Umbilical cord (tissue), 2 donors: ENCODE data around the gene NBPF1. TPM values are rescaled to one million over a fixed set of nuclear protein-coding genes. Genes with fewer than 3 reads are reported as not detected.
"Not testable (repeated sequence)": the region's sequence is repeated elsewhere in the genome, so short reads cannot be mapped to it uniquely, and the experiment has no call there.

Source experiments
- DNase-seq: peaks from one replicate; pipeline ENCODE4 v3.0.0-alpha.2; 2015; ENCODE audit warnings: low spot score
- total RNA-seq: library from RNA; depleted of rRNA; stranded (reverse); fragments of >200 nt; gene quantifications from one replicate; pipeline ENCODE4 v1.2.3, GENCODE V29; 2014; ENCODE audit warnings: low replicate concordance; ENCODE audit not compliant: insufficient read depth

The NBPF1 gene
- total RNA-seq, 1 donor from 2014 or later: 125 TPM

- DNase-seq: not testable (repeated sequence)
Observed at GRCh38 chr1:16642025-16642966, 28.9 kb upstream of the NBPF1 start.

- DNase-seq: not testable (repeated sequence)
Observed at GRCh38 chr1:16641159-16641975, 28.0 kb upstream of the NBPF1 start.

- not testable (repeated sequence) for DNase-seq
Observed at GRCh38 chr1:16639091-16640031, 26.0 kb upstream of the NBPF1 start.

GRCh38 chr1:16637941-16638778, 24.8 kb upstream of the NBPF1 start:
- not testable (repeated sequence) for DNase-seq

GRCh38 chr1:16636551-16637195, 23.3 kb upstream of the NBPF1 start:
- DNase-seq: not testable (repeated sequence)

GRCh38 chr1:16635959-16636358, 22.6 kb upstream of the NBPF1 start:
- DNase-seq: not testable (repeated sequence)

- not testable (repeated sequence) for DNase-seq
Observed at GRCh38 chr1:16633540-16634282, 20.3 kb upstream of the NBPF1 start.

GRCh38 chr1:16632044-16632850, 18.9 kb upstream of the NBPF1 start:
- DNase-seq: not testable (repeated sequence)

GRCh38 chr1:16631248-16632043, 18.1 kb upstream of the NBPF1 start:
- DNase-seq: no peak

GRCh38 chr1:16630661-16631247, 17.4 kb upstream of the NBPF1 start:
- DNase-seq: no peak

- not testable (repeated sequence) for DNase-seq
Observed at GRCh38 chr1:16629916-16630530, 16.7 kb upstream of the NBPF1 start.

- DNase-seq: no peak
Observed at GRCh38 chr1:16628361-16629111, 15.2 kb upstream of the NBPF1 start.

GRCh38 chr1:16626409-16626983, 13.1 kb upstream of the NBPF1 start:
- not testable (repeated sequence) for DNase-seq

GRCh38 chr1:16625497-16626408, 12.4 kb upstream of the NBPF1 start:
- no peak for DNase-seq
